Fibroblast of skin of right biceps (primary cell): ENCODE measurements around the gene NLGN1.

Experiments used
- DNase-seq: peaks from one replicate; pipeline ENCODE4 v3.0.0-alpha.2; 2013

The NLGN1 gene

DNA sequence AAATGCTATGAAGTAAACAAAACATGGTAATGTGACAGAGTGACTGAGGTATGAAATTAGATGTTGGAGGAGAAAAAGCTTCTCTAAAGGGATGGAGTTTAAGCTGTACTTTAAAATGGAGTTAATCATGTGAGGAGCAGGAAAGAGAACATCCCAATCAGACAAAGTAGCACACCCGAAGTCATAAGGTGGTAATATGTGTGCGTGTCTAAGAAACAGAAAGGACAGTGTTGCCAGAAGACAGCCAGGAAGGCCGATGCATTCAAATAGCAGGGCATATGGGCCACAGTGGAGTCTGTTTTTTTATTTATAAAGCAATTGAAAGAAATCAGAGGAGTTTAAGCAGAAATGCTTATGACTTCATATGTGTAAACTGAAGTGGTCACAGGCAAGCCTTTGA, 376.3 kb downstream of the NLGN1 start:
- no peak for DNase-seq

DNA sequence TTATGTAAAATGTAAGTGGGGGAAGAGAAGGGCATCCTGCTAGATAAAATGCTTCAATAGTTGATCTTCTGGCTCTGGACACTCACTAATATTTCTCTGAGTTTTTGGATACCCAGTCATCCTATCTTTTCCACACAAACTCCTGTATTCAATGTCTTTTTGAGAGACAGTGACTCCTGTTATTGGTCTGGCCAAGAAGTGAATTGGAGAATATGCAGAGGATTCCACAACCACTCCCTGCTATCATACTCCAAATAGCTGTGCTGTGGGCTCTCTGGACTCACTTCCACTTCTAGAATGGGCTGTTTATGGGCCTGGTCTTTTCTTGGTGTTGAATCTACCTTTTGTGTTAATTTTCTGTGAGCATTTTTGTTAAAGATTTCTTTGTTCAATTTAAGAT, 376.8 kb downstream of the NLGN1 start:
- DNase-seq, result no peak

DNA sequence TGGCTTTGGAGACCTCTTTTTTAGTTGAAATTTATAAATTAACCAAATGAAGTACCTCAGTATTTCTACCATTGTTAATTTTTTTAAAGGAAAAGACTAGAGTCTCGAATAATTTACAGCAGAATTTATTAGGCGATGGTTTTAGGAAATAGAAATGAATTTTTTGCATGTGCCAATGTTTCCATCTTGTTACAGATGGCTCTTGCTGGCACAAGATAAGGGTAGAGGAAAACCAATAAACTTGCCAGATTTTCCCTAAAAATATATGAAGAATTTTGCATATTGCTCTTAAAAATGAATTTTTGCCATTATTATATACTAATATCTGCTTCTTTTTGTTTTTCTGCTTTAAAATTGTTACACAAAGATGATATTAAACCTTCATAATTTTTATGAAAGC, 380.7 kb downstream of the NLGN1 start:
- DNase-seq, result no peak

DNA sequence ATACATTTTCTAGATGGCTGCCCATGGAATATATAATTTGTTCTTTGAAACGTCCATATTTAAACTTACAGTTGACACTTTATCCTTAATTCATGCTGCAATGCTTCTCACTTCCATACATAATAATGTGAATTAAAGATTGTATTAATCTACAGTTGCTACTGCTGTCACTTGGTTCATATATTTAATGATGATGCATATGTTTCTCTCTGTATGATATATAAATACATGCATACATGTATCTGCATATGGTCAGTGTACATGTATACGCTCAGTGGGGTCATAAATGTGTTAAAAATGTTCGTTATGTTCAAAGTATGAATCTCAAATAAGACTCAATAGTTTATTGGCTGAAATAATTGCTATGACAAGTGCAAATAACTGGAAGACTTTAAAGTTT, 382.5 kb downstream of the NLGN1 start:
- DNase-seq, result no peak

DNA sequence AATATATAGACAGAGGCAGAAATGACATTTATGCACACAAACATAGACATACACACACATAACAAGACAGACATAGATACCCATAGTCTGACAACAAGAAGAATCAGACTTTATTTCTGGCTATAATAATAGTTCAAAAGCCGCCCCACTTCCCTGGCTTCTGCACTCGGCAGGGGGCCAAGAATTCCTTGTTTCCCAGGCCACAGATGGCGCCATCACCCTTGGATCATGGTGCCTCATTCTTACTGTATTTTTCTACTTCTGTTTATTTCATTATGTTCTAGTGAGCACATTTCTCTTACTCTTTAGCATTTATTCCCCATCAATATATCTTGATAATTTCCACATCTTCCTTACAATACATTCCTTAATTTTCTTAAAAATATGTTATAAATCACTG, 387.5 kb downstream of the NLGN1 start:
- DNase-seq, result peak; percentile 14

DNA sequence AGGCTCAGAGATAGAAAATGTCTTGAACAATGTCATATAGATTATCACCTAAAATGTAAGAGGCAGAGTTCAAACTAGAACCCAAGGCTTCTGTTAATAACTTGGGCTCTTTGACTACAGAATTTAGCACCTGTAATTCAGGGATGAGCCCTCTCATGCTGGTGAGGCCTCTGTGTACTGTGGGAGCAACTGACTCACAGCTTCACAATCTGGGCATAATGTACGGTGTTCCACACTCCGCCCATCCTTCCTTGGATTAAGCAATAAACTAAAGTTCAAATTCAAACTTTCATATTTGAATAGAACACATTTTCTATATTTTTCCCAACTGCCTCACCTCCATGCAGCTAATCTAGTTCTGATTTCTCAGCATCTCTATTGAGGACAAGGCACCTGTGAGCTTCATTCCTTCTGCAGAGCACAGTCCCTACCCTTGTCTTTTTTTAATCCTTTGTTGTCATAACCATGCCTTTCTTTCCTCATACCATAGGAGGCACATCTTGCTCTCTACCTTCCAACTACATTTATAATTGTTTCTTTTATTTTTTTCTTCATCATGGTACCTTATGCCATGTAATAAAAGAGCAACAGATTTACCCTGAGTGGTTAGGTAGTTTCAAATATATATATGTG, 392.1 kb downstream of the NLGN1 start:
- DNase-seq, result peak; percentile 1

DNA sequence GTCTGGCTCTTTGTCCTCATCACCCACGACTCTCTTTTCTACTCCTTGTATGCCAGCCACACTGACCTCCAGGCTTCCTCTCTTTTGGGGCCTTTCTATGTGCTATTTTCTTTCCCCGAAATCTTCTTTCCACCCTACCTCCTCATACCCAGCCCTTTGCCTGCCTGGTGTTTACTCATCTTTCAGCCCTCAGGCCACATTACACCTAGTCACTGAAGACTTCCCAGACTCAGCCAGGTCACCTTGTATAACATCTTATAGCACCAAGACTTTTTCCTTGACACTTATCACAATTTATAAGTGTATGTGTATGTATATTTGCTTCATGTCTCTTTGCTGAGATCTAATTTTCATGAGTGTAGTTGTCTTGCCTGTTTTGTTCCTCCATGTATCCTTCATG, 396.4 kb downstream of the NLGN1 start:
- DNase-seq, result no peak

DNA sequence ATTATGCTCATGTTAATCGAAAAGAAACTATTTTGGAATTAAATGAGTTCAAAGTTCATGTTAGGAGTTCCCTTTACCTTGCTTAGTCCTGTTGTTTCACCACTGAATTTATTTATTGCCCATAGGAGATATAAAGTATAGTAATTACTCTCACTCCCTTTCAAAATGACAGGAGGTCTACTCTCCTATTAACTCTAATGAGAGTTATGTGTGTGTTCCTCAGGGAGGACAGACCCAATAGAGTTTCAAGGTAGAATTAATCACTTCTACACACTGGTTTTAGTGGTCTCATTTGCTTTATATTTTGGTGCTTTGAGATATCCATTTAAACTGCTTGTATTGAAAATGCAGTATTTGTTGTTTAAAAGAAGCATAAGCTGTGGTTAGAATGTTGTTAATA, 398.9 kb downstream of the NLGN1 start:
- no peak for DNase-seq

DNA sequence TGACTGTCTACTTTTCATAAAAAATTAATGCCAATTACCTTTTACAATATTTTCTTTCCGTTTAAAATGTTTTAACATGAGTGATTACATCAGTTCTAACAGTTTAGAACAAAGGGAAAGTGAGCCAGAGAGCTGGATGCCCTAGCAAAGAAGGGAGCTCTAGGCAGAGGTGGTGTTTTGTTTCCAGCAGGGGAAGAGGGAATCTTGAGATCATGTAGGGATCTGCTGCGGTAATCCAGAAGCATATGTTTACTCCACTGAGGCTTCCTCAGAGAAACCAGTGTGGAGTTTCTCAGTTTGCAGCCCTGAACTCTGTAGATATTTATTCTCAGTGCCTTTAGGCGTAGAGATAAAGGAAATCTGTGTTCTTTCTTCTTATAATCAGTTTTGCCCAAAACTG, 399.3 kb downstream of the NLGN1 start:
- DNase-seq, result no peak

DNA sequence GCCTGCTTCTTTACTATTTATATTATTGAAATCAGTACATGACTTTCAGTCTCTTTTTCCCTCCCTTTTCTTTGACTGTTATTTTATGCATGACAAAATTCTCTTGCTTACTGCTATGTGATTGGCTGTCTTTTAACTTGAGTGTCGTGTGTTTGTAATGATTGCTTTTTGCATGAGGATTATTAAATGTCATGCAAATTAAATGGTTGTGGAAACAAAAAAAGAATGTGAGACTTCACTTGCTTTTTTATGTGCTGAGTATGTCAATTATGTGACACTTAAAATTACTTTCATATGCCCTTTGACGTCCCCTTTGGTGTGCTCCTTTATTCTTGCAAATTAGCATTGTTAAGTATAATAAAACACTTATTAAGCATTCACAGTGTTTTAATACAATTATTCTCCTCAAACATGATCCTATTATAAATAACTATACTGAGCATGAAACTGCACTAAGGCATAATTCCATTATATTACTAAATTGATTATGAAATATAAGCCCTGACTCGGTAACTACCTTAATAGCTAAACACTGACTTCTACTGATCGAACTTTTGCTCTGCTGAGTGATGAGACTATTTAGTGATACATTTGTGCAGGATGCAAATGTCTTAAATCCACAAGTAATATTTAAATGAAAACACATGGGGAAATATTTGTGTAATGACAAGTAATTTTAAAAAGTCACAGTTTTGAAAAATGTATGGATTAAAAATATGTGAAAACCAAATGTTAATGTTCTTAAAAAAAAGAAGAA, 401.7 kb downstream of the NLGN1 start:
- DNase-seq, result peak; percentile 34

DNA sequence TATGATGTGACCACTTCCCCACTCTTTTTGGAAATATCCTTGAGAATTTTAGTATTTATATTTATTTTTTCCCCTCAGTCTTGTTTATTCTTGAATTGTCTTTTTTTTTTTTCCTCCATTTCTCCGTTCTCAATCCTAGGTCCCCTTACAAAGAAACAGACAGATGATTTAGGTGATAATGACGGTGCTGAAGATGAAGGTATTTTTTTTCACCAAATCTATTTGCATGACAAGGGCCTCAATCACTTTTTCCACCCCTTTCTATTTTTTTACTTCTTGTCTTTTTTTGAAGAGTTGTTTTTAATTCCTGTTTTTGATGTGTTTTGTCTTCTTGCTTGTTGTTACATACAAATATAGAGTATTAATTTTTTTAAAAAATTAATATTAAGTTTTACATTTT, 402.6 kb downstream of the NLGN1 start:
- no peak for DNase-seq

DNA sequence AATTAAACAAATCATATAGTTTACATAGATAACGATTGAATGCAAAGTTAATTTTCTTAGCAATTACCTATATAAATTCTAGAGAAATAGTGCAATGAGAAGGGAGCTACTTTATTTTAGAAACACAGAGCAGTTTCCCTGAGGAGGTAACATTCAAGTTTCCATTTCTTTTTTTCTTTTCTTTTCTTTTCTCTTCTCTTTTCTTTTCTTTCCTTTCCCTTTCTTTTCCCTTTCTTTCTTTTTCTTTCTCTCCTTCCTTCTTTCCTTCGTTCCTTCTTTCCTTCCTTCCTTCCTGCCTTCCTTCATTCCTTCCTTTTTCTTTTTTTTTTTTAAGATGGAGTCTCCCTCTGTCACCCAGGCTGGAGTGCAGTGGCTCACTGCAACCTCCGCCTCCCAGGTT, 417.3 kb downstream of the NLGN1 start:
- DNase-seq, result no peak

DNA sequence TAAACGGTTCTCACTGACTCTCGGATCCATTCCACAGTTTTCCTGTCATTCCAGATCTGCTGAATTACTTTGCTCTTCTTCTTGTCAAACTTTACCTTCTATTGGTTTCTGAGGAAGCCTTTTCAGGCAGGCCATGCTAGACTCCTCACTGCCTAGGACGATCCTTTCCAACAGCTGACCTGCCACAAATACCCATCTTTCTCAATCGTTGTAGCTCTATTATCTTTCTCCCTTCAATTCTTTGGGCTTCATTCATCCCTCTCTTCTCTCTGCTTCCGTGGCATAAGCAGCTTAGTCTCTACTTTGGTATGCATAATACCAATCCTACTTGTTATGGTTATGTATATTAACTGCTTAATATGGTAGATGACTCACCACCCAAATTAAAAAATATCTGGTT, 421.8 kb downstream of the NLGN1 start:
- peak; percentile 3 for DNase-seq

DNA sequence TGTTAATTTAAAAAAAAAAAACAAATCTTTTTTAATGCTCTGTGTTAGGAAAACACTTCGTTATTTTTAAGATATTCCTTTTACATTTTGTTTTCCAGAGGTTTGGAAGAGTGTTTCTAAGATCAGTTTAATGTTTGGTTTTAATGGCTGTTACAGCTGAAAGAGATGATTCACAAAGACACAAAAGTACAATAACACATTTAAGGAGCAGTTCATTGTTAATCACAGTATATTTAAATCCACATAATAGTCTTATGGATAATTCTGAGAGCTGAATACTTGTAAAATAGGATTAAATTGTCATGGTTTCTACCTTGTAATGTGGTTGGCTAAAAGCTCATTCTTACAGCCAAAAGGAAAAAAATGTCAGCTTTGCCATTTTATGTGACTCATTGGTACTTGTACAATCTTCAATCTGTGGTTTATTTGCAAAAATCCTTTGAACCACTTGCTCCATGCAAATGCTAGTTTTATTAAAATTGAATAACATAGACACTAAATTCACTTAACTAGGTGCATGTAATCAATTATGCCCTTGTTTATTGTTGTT, 426.4 kb downstream of the NLGN1 start:
- DNase-seq, result peak; percentile 3

DNA sequence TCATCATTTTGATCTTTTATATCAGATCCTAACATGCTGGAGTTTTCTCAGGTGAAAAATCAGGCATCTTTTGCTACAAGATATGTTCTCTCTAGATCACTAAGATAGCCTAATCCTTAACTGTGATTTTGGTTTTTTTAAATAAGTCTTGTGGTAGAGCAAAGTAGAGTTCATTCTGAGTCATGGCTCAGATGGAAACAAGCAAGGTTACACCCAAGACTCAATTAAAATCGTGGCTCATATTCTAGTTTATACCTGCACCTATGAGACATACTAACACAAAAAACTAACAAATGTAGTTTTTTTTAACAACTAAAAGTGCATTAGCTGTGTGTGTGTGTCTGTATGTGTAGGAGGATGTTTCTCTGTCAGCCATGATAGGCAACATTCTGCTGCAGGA, 428.2 kb downstream of the NLGN1 start:
- no peak for DNase-seq

DNA sequence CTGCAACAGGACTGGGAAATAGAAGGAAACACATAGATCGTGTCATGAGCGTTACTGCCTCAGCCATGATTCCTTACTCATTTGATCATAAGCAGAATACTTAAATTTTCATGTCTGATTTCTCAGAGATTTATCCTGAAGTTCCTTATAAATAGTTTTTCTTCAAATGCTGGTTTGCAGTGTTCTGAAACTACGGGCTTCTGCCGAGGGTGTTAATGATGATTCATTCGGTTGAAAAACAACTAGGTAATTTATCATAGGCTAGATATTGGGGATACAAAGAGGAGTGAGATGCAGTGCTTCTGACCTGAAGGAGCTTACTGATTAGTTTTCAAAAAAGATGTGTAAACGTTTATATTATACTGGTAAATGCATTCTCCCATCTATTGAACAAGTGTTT, 428.9 kb downstream of the NLGN1 start:
- no peak for DNase-seq

DNA sequence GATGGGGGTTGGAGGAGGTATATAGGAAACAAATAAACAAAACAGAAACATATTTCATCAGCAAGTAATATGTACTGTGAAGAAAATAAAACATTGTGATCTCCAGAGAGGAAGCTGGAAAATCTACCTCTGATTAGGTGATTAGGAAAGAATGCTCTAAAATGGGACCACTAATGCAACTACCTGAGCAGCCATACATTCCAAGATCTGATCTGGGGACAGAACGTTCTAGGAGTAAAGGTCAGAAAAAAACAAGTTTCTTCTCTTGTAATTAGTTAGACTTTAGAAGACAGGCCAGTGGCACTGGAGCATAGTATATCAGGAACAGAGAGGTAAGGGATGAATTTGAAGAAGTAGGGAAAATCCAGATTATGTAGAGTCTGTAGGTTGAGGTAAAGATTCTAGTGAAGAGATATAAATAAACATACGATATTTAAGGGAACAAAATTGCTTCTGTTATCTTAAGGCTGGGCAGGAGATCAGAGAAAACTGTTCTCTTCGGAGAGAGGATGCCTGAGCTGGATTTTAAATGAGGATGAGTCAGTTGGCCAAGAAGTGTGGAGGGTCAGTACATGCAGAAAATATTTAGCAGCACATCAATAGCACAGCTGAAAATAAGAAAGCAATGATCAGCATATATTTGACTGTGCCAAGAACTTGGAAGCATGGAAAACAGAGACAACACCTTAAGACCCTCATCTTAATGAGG, 429.5 kb downstream of the NLGN1 start:
- peak; percentile 52 for DNase-seq

DNA sequence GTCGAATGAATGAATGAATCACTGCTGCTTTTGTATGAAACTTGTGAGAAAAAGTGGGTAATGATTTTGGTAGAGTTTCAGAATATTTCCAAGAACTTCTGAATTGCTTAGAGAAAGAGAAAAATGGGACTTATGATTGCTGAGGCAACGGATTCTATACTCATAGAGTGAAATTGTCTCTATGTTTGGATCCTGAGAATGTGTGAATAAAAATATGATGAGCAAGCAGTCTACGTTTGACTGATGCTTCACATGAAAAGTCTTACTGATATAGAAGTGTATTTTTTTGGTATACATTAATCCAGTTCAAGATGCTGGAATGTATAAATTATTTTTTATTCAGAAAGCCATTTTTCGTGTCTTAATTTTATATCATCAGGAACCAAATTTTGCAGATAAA, 441.1 kb downstream of the NLGN1 start:
- no peak for DNase-seq

DNA sequence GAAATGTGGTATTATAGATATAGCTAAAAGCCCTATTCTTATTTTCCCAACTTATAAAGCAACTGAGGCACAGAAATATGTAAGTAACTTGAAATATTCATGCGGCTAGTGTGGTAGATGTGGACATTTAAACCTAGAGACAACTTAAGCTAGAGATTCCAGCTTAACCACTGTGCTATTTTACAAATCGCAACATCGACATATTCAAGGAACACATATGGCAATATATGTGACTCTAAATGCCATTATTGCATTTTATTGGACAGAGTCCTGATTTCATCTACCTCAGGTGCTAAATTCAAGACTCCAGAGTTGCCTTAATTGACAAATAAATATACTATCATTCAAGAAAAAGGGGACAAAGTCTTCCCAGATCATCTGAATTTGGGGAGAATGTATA, 442.3 kb downstream of the NLGN1 start:
- no peak for DNase-seq

DNA sequence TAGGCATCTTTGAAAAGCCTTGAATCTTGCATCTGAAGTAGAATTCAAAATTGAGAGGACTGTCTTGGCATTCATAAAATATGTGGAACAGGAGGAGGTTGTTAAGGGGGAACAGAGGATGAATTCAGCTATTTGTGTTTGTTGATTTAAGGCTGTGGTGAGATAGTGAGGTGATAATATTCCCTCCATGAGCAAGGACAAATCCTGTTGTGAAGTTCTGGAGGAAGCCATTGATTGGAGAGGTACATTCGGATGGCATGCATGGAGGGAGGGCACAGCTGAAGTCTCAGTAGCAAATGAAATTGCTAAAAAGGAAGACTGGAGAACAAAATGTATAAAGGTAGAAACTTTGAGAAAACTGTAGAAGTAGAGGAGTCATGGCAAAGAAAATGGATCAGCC, 443.8 kb downstream of the NLGN1 start:
- no peak for DNase-seq

DNA sequence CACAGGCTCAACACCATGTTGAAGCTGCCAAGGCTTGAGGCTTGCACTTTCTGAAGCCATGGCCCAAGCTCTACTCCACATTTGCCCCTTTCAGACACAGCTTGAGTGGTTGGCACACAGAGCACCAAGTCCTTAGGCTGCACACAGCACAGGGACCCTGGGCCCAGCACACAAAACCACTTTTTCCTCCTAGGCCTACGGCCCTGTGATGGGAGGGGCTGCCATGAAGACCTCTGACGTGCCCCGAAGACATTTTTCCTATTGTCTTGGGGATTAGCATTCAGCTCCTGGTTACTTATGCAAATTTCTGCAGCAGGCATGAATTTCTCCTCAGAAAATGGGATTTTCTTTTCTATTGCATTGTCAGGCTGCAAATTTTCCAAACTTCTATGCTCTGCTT, 445.5 kb downstream of the NLGN1 start:
- DNase-seq, result no peak

DNA sequence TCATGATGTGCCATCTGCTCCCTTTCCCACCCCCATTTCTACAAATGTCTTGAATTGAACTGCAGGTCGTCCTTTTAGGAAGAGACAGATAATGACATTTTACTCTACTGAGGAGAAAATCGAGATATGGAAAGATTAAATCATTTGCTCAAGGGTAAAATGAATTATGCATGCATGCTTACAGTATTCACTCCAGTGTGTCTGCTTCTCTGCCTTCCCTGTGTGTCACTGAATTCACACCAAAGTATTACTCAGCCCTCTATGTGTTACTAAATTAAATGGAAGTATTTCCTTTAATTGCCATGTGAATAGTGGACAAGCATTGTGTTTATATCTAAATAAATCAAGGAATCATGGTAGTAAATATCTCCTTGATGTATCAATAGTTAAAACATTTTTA, 449.0 kb downstream of the NLGN1 start:
- DNase-seq, result no peak

DNA sequence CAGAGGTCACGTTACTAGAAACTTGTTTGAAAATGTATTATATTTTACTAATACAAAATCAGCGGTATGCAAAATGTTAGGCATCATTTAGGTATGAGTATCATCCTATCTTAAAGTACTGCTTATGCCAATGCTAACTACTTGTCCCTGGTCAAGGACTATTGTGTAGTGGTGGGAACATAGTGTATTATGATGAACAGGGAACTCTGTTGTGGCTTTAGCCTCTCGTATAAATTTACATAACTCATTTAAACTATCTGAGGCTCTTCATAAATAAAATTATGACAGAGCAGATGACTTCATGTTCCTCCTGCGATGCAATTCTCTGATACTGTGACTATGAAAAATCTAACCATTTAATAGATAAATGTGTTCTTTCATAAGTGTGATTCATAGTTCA, 451.9 kb downstream of the NLGN1 start:
- DNase-seq, result no peak

DNA sequence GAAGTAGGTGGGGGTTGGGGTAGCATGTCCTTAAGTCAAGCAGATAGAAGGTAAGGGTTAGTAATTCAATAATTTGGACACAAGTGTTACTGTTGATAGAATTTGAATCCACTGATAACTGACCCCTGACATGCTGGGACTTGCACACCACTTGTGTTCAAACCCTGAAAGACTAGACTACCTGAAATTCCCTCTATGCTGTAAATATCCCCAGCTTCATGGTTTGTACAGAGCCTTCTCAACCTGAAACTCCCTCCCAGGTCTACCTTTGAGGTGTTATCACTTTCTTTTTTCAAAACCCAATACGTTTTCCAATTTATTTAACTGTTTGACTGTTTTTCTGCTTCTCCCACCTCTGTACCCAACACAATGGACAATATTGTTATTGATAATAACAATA, 459.6 kb downstream of the NLGN1 start:
- no peak for DNase-seq
